GM12801 (cell line): ENCODE data around the gene ANKS1B.

Experiments
- CTCF ChIP-seq: IDR thresholded peaks from one replicate; pipeline ENCODE4 v1.5.1; 2011; ENCODE audit warnings: control low read depth; ENCODE audit not compliant: insufficient read length; ENCODE audit errors: extremely low read depth

Gene ANKS1B

GRCh38 chr12:99997806-99998205 lies 13.1 kb upstream of the ANKS1B start:
- no peak for TF ChIP-seq CTCF

GRCh38 chr12:99996095-99996494 lies 11.4 kb upstream of the ANKS1B start:
- no peak for TF ChIP-seq CTCF

GRCh38 chr12:99985631-99986030 lies 895 bp upstream of the ANKS1B start:
- no peak for TF ChIP-seq CTCF

- no peak for TF ChIP-seq CTCF
Measured at GRCh38 chr12:99985129-99985570, 414 bp upstream of the ANKS1B start.

- no peak for TF ChIP-seq CTCF
Measured at GRCh38 chr12:99983456-99984258, 1.1 kb downstream of the ANKS1B start.

- no peak for TF ChIP-seq CTCF
Measured at GRCh38 chr12:99981639-99982190, 3.0 kb downstream of the ANKS1B start.

- TF ChIP-seq CTCF = no peak
Measured at GRCh38 chr12:99979471-99979870, 5.3 kb downstream of the ANKS1B start.
